GM12878 (cell line): Measurements from ENCODE around the gene CANT1. TPM values are rescaled to one million over a fixed set of nuclear protein-coding genes. Genes with fewer than 3 reads are reported as not detected.

Experiments used
- BCL3 ChIP-seq: IDR thresholded peaks from 2 replicates; pipeline ENCODE4 v1.6.1; 2011; ENCODE audit warnings: borderline replicate concordance, low read depth, mild to moderate bottlenecking, moderate library complexity, low read length; ENCODE audit not compliant: insufficient read depth, poor library complexity, severe bottlenecking
- CHD2 ChIP-seq: IDR thresholded peaks from 2 replicates; pipeline ENCODE4 v1.6.1; 2011; ENCODE audit warnings: low read depth, low read length, improper control_type of control experiment, borderline replicate concordance
- GABPA ChIP-seq: IDR thresholded peaks from 2 replicates; pipeline ENCODE4 v1.6.1; 2014; ENCODE audit warnings: antibody characterized with exemption, low read depth, mild to moderate bottlenecking, inconsistent platforms
- JUND ChIP-seq: IDR thresholded peaks from 2 replicates; pipeline ENCODE4 v1.6.1; 2012; ENCODE audit warnings: low read depth, mild to moderate bottlenecking, low read length, improper control_type of control experiment, moderate library complexity
- MYB ChIP-seq: fragments of 150-350 bp; IDR thresholded peaks from 2 replicates; pipeline ENCODE4 v1.6.1; 2014; ENCODE audit warnings: mild to moderate bottlenecking, low read depth, low read length, borderline replicate concordance
- NFXL1 ChIP-seq: fragments of 450-650 bp; IDR thresholded peaks from 2 replicates; pipeline ENCODE4 v1.6.1; 2017; ENCODE audit warnings: antibody characterized with exemption, mild to moderate bottlenecking, borderline replicate concordance
- NFYA ChIP-seq: IDR thresholded peaks from 2 replicates; pipeline ENCODE4 v1.6.1; 2011; ENCODE audit warnings: low read depth, mild to moderate bottlenecking, low read length, improper control_type of control experiment, borderline replicate concordance
- NKRF ChIP-seq: fragments of 450-650 bp; conservative IDR thresholded peaks from 2 replicates; pipeline ENCODE4 v1.6.1; 2017; ENCODE audit warnings: mild to moderate bottlenecking, moderate library complexity
- NR2C1 ChIP-seq: fragments of 450-650 bp; IDR thresholded peaks from 2 replicates; pipeline ENCODE4 v1.6.1; 2017; ENCODE audit warnings: antibody characterized with exemption, mild to moderate bottlenecking, moderate library complexity
- RBBP5 ChIP-seq: fragments of 200-600 bp; sonication (generic); conservative IDR thresholded peaks from 2 replicates; pipeline ENCODE4 v1.6.1; 2016
- SKIL ChIP-seq: fragments of 450-650 bp; IDR thresholded peaks from 2 replicates; pipeline ENCODE4 v1.6.1; 2017; ENCODE audit warnings: mild to moderate bottlenecking, low read depth, inconsistent platforms; ENCODE audit not compliant: poor library complexity, severe bottlenecking
- SMARCA5 ChIP-seq: fragments of 450-650 bp; IDR thresholded peaks from 2 replicates; pipeline ENCODE4 v1.6.1; 2017; ENCODE audit warnings: mild to moderate bottlenecking
- SREBF2 ChIP-seq: IDR thresholded peaks from 2 replicates; pipeline ENCODE4 v1.6.1; 2012; ENCODE audit warnings: mild to moderate bottlenecking, low read length
- TBL1XR1 ChIP-seq: IDR thresholded peaks from 2 replicates; pipeline ENCODE4 v1.6.1; 2012; ENCODE audit warnings: low read depth, low read length, improper control_type of control experiment
- ZSCAN29 ChIP-seq: fragments of 450-650 bp; IDR thresholded peaks from 2 replicates; pipeline ENCODE4 v1.6.1; 2017; ENCODE audit warnings: mild to moderate bottlenecking, moderate library complexity
- polyA plus RNA-seq, 11 experiments: library from polyadenylated mRNA; depleted of rRNA in 4 of 11; unstranded in 6 of 11; stranded (reverse) in 5 of 11; fragments of >200 nt; fragmentation: Nextera tagmentation in 4 of 11; fragmentation: Illumina TruSeq in 1 of 11; extraction: Ambion mirVana in 4 of 11; extraction: Trizol in 1 of 11; gene quantifications; 1 replicate in 1 of 11; 2 replicates in 10 of 11; pipeline versions ENCODE4 v1.2.1 to v1.2.3, GENCODE V29; 2011 to 2016; ENCODE audit warnings: inconsistent platforms in 2 of 11, missing spikeins in 2 of 11, low read depth in 1 of 11
- total RNA-seq, 4 experiments: library from RNA; depleted of rRNA in 3 of 4; stranded (reverse); fragments of >200 nt in 3 of 4; fragmentation: Illumina TruSeq in 1 of 4; extraction: Trizol in 1 of 4; gene quantifications; 2 replicates each; pipeline versions ENCODE4 v1.2.1 to v1.2.3, GENCODE V29; 2013 to 2021

CANT1 gene
- total and polyA plus RNA-seq, 10 of the 15 experiments (the other 5 are each of a cell fraction or from before 2014, with no cell fraction given): 2.2 to 59.2 (median 20.2) TPM

DNA sequence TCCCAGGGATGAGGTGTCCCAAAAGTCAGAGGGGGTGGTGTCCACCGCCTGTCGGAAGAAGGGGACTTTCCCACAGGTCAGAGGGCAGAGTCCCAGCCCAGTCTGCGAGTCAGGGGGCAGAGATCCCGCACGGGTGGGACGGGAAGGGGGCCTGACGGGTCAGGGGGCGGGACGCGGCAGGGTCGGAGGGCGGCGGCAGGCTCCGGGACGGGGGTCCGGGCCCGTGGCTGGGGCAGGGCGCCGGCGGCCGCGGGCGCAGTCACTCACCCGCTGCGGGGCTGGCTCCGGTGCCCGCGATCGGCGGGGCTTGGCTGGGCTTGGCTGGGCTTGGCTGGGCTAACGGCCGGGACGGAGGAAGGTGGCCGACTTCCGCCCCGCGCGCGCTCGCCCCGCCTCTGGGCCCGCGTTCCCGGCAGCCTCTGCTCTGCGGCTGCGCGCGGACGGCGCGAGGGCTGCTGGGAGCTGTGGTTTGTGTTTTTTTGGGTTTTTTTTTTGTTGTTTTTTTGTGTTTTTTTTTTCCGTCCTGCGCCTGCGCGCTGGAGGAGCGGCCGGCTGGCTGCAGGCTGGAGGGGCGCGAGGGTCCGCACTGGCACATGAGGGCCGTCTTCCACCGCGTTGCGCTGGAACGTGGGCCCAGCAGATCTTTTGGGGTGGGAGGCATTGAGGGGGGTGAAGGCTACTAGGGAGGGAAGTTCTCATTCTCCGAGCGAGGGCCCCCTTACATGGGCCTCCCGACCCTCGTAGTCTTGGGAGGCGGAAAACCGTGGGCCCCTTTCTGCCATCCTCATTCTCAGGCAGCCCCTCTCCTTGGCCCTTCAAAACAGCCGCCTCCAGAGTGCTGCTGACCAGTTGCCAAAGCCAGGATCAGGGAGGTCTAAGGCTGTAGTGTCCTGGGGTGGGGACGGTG, at the start of gene CANT1 (continued):
- no peak for TF ChIP-seq BCL3
- TF ChIP-seq CHD2: 0 out of 2 replicates have a peak, but pooled peaks have one; percentile 9
- TF ChIP-seq TBL1XR1: no peak
- TF ChIP-seq SKIL: no peak
- TF ChIP-seq NFXL1: no peak
- no peak for TF ChIP-seq GABPA
- no peak for TF ChIP-seq MYB
- peak; percentile 79 for TF ChIP-seq NKRF
- no peak for TF ChIP-seq RBBP5
- no peak for TF ChIP-seq ZSCAN29
- TF ChIP-seq JUND: no peak
- TF ChIP-seq NR2C1: peak; percentile 88
- TF ChIP-seq NFYA: no peak
- peak; percentile 61 for TF ChIP-seq SMARCA5
- no peak for TF ChIP-seq SREBF2
